Astrocyte (in vitro differentiated cells and primary cell): ENCODE results near the gene PCDHGA2.

Experiments
- CTCF ChIP-seq: IDR thresholded peaks from 2 replicates; pipeline ENCODE4 v1.5.1; 2011; ENCODE audit warnings: low read depth, mild to moderate bottlenecking, inconsistent platforms, low read length, moderate library complexity; ENCODE audit not compliant: insufficient read depth
- EZH2 ChIP-seq: IDR thresholded peaks from 2 replicates; pipeline ENCODE4 v1.6.1; 2012; ENCODE audit warnings: mild to moderate bottlenecking, low read length, inconsistent platforms; ENCODE audit not compliant: insufficient read depth

- peak; percentile 38 for TF ChIP-seq CTCF
- TF ChIP-seq EZH2: no peak
These were observed 31.7 kb downstream of the PCDHGA2 start, which contains the start of gene PCDHGB3 for GRCh38 chr5:141369994-141370848.
